ENCODE data around the gene CD37.
A peak's percentile ranks its signal among the peaks of the same experiment; 100 is the strongest.
"Not testable (repeated sequence)": the region's sequence is repeated elsewhere in the genome, so short reads cannot be mapped to it uniquely, and the experiment has no call there.

Gene CD37

DNA sequence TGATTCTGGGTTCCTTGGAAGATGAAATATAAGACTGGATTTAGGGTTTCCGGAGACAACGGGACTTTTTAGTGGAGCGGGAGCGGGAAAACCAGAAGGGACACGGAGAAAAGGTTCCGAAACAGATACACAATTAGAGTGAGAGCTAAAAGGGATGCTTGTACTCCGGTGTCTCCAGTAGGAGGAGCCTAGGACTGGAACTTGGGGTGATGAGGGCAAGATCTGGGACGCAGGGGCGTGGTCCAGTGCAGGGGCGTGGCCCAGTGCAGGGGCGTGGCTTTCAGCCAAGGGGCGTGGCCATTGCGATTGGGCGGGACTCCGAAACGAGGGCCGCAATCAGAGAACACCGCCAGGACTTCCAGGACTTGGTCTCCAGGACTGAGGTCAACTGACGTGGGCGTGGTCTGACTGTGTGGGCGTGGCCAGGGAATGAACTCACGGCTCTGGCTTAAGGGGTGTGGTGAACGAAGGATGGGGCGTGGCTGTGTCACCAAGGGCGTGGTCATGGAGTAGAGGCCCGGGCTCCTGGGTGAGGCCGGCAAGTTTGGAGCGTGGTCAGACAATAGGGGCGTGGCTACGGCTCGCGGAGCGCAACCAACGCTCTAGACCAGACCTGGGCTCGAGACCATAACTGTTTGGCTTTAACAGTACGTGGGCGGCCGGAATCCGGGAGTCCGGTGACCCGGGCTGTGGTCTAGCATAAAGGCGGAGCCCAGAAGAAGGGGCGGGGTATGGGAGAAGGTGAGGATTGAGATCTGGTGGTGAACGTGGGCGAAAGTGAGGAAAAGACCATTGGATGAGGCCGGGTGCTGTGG, 28.3 kb downstream of the CD37 start, which contains the start of gene DKKL1:
Gene DKKL1 (plus strand): TSS at position 610 of the 815 bp plus-strand sequence. CDS start 122 bp downstream, at position 732.
- TF ChIP-seq, protein P1, sequence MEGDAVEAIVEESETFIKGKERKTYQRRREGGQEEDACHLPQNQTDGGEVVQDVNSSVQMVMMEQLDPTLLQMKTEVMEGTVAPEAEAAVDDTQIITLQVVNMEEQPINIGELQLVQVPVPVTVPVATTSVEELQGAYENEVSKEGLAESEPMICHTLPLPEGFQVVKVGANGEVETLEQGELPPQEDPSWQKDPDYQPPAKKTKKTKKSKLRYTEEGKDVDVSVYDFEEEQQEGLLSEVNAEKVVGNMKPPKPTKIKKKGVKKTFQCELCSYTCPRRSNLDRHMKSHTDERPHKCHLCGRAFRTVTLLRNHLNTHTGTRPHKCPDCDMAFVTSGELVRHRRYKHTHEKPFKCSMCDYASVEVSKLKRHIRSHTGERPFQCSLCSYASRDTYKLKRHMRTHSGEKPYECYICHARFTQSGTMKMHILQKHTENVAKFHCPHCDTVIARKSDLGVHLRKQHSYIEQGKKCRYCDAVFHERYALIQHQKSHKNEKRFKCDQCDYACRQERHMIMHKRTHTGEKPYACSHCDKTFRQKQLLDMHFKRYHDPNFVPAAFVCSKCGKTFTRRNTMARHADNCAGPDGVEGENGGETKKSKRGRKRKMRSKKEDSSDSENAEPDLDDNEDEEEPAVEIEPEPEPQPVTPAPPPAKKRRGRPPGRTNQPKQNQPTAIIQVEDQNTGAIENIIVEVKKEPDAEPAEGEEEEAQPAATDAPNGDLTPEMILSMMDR (IDR thresholded peaks at IDR 0.05; ENCODE audit: insufficient read depth, low read depth, low read length, missing control alignments): peak; percentile 42
- peak; percentile 99 for DNase-seq (ENCODE audit: low read depth)
- H3K4me3 ChIP-seq (ENCODE audit: low read length): peak within 1 kb of the TSS; percentile 75

DNA sequence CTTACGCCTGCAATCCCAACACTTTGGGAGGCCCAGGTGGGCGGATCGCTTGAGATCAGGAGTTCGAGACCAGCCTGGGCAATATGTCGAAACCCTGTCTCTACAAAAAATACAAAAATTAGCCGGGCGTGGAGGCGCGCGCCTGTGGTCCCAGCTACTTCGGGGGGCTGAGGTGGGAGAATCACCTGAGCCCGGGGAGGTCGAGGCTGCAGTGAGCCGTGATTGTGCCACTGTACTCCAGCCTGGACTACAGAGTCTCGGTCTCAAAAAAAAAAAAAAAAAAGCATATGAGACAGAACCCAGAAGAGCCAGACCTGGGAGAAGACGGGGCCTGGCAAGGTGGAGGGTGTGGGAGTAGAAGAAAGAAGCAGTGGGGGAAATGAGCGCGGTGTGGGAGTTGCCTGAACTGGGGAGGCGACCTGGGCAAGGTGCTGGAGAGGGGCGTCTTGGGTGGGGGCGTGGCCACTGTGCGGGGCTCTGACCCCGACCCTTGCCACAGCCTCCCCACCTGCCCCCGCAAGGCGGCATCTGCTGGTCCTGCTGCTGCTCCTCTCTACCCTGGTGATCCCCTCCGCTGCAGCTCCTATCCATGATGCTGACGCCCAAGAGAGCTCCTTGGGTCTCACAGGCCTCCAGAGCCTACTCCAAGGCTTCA, 29.0 kb downstream of the CD37 start:
- no peak for DNase-seq (ENCODE audit: low read depth)
- H3K4me3 ChIP-seq (ENCODE audit: low read length): peak overlapping the region; percentile 27
- TF ChIP-seq, protein P1 (IDR thresholded peaks at IDR 0.05; ENCODE audit: insufficient read depth, low read depth, low read length, missing control alignments): no peak

DNA sequence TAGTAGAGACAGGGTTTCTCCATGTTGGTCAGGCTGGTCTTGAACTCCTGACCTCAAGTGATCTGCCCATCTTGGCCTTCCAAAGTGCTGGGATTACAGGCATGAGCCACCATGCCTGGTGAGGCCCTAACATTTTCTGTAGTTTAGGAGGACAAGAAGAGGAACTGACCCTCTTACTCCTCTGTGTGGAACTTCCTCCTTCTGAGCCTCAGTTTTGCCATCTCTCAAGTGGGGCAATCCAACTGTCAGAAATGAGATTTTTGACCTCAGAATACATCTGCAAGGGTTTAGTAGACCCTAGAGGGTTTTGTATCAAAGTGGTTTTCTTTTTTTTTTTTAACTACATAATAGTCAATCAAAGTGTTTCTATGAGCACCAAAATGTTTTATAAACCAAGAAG, 30.9 kb downstream of the CD37 start:
- TF ChIP-seq, protein P1 (IDR thresholded peaks at IDR 0.05; ENCODE audit: insufficient read depth, low read depth, low read length, missing control alignments): no peak
- no peak overlapping the region for H3K4me3 ChIP-seq (ENCODE audit: low read length)
- DNase-seq (ENCODE audit: low read depth): no peak

DNA sequence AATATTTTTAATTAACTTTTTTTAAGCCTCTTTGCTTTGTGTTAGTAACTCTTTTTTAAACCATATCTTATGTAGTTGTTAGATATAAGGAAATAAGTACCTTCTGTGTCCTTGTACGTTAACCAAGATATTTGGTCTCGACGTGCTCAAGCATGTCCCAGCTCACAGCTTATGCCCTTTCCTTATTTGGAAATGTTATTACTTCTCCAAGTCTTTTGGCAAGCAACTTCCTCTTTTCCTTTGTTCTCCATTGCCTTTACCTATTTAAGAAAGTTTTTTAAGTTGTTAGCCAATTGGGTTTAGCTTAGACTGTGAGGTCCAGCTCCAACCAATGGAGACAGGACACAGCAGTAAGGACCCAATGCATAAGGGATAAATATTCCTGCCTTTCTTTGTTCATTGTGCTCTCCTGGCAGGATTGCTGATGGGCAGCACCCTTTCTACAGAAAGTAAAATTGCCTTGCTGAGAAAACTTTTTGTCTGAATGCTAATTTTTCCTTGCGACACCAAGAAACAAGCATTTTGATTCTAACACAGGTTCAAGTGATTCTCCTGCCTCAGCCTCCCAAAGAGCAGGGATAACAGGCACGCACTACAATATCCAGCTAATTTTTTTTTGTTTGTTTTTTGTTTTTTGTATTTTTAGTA, 33.6 kb downstream of the CD37 start:
- TF ChIP-seq, protein P1 (IDR thresholded peaks at IDR 0.05; ENCODE audit: insufficient read depth, low read depth, low read length, missing control alignments): no peak
- peak; percentile 66 for DNase-seq (ENCODE audit: low read depth)
- no peak overlapping the region for H3K4me3 ChIP-seq (ENCODE audit: low read length)

DNA sequence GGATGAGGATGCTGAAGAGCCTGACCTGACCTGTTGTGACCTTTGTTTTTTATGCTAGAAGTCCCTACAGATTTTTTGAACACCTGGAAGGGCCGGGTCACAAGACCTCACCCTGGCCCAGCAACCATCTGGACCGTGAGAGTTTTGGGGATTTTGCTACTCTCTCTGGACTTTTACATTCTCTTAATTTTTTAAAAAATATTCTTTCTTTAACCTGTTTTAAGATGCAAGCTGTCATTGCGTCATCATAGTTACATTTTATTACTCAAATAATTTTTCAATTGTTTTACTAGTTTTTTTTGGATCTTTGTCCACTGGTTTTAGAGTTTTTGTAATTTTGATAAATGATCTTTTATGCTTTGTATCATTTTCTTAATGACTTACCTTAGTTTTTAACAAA, 36.0 kb downstream of the CD37 start:
- DNase-seq (ENCODE audit: low read depth): no peak
- H3K4me3 ChIP-seq (ENCODE audit: low read length): no peak overlapping the region
- TF ChIP-seq, protein P1 (IDR thresholded peaks at IDR 0.05; ENCODE audit: insufficient read depth, low read depth, low read length, missing control alignments): no peak

DNA sequence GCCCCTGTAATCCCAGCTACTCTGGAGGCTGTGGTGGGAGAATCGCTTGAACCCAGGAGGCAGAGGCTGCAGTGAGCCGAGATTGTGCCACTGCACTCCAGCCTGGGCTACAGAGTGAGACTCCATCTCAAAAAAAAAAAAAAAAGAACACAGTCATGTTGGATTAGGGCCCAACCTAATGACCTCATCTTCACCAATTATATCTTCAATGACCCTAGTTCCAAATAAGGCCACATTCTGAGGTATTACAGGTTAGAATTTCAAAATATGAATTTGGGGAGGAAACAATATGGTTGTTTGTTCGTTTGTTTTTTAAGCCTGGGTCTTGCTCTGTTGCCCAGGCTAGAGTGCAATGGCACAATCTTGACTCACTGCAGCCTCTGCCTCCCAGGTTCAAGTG, 38.0 kb downstream of the CD37 start:
- DNase-seq (ENCODE audit: low read depth); H3K4me3 ChIP-seq (ENCODE audit: low read length): not testable (repeated sequence)
